ENCODE measurements around the gene BIK.

The BIK gene

GRCh38 chr22:43163241-43163795 lies 52.8 kb downstream of the BIK start:
- no peak for ATAC-seq

- no peak for ATAC-seq
These were observed 54.1 kb downstream of the BIK start for GRCh38 chr22:43164636-43165035.

- ATAC-seq: no peak
These were observed 55.8 kb downstream of the BIK start for GRCh38 chr22:43166132-43166930.

GRCh38 chr22:43167001-43167589 lies 56.5 kb downstream of the BIK start:
- no peak for ATAC-seq

- ATAC-seq: no peak
These were observed 58.1 kb downstream of the BIK start for GRCh38 chr22:43168471-43169309.

GRCh38 chr22:43169310-43170130 lies 59.0 kb downstream of the BIK start:
- no peak for ATAC-seq

- ATAC-seq: no peak
These were observed 59.6 kb downstream of the BIK start for GRCh38 chr22:43170131-43170480.

GRCh38 chr22:43171019-43171491 lies 60.5 kb downstream of the BIK start:
- no peak for ATAC-seq

GRCh38 chr22:43171607-43172006 lies 61.1 kb downstream of the BIK start:
- ATAC-seq: no peak

- ATAC-seq: no peak
These were observed 61.6 kb downstream of the BIK start for GRCh38 chr22:43172191-43172590.

- no peak for ATAC-seq
These were observed 63.0 kb downstream of the BIK start for GRCh38 chr22:43173566-43173965.

- no peak for ATAC-seq
These were observed 63.6 kb downstream of the BIK start for GRCh38 chr22:43173976-43174720.

- no peak for ATAC-seq
These were observed 64.5 kb downstream of the BIK start for GRCh38 chr22:43174941-43175531.

GRCh38 chr22:43176090-43176489 lies 65.5 kb downstream of the BIK start:
- ATAC-seq: no peak

GRCh38 chr22:43177479-43177878 lies 66.9 kb downstream of the BIK start:
- ATAC-seq: no peak

All from activated CD4-positive, CD25-positive, alpha-beta regulatory T cell treated with anti-CD3 and anti-CD28 coated beads, Interleukin-2, amount 50 U/mL, for 24 hours (primary cell).